GM12874 (cell line): ENCODE results near the gene TMEM123.

Experiments
- TF ChIP-seq, protein P1 (sequence below): IDR thresholded peaks from 2 replicates; pipeline ENCODE4 v1.5.1; 2011; ENCODE audit warnings: low read depth, mild to moderate bottlenecking, control low read depth, low read length, moderate library complexity; ENCODE audit not compliant: insufficient read depth

The TMEM123 gene

DNA sequence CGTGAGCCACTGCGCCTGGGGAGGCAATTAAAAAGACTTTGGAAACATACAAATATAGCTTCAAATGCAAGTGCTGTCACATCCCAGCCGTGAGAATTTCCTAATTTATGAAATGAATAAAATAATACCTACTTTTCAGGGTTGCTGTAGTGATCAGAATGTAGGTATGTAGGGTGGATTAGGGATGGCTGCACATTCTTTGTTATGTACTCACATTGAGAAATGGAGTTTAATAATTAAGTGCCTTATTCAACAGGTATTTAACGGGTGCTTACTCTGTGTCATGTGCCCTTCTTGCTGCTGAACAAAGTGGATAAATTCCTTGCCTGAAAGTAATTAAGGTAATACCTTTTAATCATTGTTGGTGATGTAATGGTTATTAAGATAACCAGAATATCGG, 41.0 kb upstream of the TMEM123 start:
- TF ChIP-seq, protein P1, sequence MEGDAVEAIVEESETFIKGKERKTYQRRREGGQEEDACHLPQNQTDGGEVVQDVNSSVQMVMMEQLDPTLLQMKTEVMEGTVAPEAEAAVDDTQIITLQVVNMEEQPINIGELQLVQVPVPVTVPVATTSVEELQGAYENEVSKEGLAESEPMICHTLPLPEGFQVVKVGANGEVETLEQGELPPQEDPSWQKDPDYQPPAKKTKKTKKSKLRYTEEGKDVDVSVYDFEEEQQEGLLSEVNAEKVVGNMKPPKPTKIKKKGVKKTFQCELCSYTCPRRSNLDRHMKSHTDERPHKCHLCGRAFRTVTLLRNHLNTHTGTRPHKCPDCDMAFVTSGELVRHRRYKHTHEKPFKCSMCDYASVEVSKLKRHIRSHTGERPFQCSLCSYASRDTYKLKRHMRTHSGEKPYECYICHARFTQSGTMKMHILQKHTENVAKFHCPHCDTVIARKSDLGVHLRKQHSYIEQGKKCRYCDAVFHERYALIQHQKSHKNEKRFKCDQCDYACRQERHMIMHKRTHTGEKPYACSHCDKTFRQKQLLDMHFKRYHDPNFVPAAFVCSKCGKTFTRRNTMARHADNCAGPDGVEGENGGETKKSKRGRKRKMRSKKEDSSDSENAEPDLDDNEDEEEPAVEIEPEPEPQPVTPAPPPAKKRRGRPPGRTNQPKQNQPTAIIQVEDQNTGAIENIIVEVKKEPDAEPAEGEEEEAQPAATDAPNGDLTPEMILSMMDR: no peak

DNA sequence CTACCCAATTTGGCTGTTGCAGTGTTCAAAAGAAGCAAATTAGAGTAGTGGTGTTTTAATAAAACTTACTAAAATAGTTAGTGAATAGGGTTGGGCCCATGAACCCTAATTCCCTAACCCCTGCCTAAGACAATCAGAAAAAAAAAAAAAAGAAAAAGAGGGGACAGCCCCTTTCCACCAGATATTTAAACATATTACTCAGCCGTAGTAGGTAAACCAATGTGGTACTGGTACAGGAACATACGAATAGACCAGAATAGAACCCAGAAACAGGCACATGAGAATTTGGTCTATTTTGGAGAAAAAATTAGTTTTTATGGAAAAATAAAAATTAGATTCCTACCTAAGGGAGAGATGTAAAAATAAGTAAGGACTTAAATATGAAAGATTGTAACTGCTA, 39.4 kb upstream of the TMEM123 start:
- TF ChIP-seq, protein P1: no peak

DNA sequence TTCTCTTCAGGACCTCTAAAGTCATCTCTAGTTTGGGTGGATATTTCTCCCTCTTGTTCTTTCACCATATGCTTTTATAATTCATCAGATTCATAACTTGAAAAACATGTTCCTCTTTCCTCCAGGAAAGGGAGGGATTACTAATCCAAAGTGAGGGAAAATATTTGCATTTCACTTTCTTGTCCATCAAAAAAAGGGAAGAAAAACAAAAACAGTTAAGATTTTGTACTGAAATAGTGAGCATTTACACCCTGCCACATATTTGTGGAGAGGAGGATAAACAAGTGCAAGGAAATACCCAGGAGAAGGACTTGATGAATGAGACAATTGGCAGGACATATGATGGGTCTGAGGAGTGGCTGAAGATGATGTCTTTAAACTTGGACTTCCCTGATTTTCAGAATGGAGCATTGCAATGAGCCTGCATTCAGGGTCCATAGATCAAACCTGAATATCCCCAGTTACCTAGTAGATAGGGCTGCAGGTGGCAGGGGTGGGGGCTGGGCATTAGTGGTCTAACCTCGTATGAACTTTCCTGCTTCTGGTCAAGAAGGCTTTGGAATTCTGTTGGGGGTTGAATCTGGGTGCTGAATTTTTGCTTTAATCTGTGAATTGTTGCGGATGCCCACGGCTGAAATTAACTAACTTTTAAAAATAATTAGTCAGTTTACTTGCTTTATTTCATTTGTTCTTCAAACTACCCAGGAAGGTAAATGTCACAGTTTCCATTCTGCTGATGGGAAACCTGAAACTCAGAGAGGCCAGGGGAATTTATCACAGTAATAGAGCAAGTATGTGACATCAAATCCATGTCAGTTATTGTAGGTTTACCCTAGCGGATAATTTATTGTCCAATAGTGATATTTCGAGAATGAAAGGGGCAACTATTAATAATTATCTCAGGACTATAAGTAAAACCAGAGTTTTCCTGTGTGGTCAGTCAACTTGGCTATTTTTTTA, 36.9 kb upstream of the TMEM123 start:
- TF ChIP-seq, protein P1: no peak

DNA sequence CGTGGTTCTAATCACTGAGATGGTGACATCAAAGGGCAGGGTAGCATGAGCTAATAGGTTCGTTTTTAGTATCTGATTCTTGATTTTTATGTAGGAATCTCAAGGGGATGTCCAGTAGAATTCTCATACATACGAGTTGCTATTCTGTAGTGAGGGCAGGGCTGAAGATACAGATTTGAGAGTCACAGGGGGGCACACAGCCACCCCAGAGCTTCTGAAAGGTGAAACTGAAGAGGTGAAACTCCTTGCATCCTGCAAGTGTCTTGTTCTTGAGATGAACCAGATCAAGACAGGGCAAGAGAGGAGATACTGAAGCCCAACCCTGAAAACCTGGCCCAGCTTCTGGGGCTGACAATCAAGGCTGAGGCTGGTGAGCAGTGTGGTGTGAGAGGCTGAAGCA, 35.6 kb upstream of the TMEM123 start:
- TF ChIP-seq, protein P1: no peak

DNA sequence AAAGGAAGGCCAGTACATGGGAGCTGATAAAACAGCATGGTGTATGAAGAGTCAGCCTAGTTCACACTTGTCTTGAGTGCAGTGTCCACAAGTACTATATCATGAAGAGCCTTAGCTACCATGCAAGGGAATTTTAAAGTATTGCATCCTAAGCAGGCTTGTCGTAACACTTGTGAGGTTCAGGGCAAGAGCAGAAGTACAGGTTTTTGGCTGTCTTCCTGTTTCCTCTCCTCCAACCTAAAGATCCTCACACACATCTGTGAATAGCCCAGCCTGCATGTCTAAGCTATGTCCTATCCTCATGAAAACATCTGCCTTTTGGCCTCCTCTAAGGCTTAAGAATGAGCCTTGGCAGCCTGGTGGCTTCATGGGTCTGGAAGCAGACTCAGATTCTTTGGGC, 34.6 kb upstream of the TMEM123 start:
- TF ChIP-seq, protein P1: no peak

DNA sequence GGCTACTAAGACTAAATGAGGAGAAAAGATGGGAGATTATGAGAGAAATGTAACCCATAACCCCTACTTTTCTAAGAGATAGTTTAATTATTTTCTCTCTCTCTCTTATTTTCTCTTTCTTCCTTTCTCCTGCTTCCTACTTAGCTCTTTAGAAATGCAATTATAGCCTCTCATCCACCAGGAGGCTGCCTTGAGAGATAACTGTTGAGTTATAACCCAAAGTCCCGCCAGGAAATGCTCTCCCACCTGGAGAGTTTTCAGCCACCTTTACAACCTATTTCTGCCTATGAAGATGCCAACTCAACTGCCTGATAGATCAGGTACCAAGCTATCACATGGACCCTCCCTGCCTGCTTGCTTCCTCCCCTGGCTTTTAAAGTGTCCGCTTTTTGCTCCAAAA, 34.0 kb upstream of the TMEM123 start:
- TF ChIP-seq, protein P1: no peak

DNA sequence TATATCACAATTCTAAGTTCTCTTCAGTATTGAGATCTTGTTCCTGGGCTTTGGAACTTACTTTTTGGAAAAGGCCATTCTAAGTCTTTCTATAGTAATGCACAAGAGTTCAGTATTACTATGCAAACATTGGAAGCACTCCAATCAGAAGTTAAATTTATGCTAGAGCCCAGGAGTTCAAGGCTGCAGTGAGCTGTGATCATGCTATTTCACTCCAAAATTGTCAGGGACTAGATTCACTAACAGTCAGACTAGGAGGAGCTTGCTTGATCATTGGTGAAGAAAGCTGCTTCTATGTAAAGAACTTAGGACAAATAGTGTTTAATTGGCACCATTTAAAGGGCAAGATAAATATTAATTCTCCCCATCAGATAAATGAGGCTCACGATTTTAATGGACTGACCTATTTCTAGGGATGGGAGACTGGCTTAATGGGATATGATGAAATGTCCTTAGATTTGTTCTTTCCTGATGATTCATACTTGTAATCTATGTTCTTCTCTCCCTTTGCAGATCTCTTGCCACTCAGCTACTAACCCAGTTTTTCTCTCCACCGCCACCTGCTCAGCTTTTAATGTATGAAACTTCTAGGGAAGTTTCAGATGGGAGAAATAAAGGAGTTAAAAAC, 32.6 kb upstream of the TMEM123 start:
- TF ChIP-seq, protein P1: no peak
